ENCODE measurements around the gene SCARF2.

The SCARF2 gene

DNA sequence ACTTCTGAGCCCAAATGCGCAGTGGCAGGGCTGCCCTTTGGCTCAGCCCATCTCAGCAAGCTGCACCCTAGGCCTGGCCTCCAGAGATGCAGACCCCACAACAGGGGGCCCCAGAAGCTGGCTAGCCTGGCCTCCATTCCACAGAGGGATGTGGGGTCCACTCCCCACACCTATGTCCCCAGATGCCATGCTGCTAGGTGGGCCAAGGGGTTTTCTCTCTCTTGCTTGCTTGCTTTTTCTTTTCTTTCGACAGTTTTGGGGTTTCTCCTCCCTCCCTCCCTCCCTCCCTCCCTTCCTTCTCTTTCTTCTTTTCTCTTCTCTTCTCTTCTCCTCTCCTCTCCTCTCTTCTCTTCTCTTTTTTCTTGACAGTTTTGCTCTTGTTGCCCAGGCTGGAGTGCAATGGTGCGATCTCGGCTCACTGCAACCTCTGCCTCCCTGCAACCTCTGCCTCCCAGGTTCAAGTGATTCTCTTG lies 9.6 kb downstream of the SCARF2 start:
- Histone ChIP-seq H4K20me1 (ENCODE audit: control insufficient read depth, insufficient read depth, low read depth, low read length) (no peaks in the 10 kb centered on the region), H3K4me2 (ENCODE audit: low read length) (no peak overlapping the region), H3K27ac (ENCODE audit: low read depth, low read length) (no peak overlapping the region), H3K36me3 (ENCODE audit: control insufficient read depth, low read length) (no peaks in the 10 kb centered on the region), H3K4me1 (ENCODE audit: control insufficient read depth, low read length) (no peaks in the 10 kb centered on the region; the same call in 1 of the 2 replicates), H3K9me3 (ENCODE audit: control insufficient read depth, insufficient read depth, low read length) (no peaks in the 10 kb centered on the region), H3K27me3 (ENCODE audit: control insufficient read depth, low read length) (peaks cover 16% of the 10 kb centered on the region), H3F3A (ENCODE audit: control insufficient read depth, insufficient read depth) (no peaks in the 10 kb centered on the region), H3K4me3 (ENCODE audit: low read length) (no peak overlapping the region), H3K9me2 (replicated peaks; ENCODE audit: control insufficient read depth, low read length) (no peaks in the 10 kb centered on the region), H3K79me2 (ENCODE audit: control insufficient read depth, low read length) (no peaks in the 10 kb centered on the region)
- no peak for TF ChIP-seq EZH2phosphoT487 (IDR thresholded peaks at IDR 0.05; ENCODE audit: borderline replicate concordance, low read length)
- TF ChIP-seq, protein P1, sequence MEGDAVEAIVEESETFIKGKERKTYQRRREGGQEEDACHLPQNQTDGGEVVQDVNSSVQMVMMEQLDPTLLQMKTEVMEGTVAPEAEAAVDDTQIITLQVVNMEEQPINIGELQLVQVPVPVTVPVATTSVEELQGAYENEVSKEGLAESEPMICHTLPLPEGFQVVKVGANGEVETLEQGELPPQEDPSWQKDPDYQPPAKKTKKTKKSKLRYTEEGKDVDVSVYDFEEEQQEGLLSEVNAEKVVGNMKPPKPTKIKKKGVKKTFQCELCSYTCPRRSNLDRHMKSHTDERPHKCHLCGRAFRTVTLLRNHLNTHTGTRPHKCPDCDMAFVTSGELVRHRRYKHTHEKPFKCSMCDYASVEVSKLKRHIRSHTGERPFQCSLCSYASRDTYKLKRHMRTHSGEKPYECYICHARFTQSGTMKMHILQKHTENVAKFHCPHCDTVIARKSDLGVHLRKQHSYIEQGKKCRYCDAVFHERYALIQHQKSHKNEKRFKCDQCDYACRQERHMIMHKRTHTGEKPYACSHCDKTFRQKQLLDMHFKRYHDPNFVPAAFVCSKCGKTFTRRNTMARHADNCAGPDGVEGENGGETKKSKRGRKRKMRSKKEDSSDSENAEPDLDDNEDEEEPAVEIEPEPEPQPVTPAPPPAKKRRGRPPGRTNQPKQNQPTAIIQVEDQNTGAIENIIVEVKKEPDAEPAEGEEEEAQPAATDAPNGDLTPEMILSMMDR (IDR thresholded peaks at IDR 0.05; ENCODE audit: low read depth, low read length, poor library complexity, severe bottlenecking): no peak

DNA sequence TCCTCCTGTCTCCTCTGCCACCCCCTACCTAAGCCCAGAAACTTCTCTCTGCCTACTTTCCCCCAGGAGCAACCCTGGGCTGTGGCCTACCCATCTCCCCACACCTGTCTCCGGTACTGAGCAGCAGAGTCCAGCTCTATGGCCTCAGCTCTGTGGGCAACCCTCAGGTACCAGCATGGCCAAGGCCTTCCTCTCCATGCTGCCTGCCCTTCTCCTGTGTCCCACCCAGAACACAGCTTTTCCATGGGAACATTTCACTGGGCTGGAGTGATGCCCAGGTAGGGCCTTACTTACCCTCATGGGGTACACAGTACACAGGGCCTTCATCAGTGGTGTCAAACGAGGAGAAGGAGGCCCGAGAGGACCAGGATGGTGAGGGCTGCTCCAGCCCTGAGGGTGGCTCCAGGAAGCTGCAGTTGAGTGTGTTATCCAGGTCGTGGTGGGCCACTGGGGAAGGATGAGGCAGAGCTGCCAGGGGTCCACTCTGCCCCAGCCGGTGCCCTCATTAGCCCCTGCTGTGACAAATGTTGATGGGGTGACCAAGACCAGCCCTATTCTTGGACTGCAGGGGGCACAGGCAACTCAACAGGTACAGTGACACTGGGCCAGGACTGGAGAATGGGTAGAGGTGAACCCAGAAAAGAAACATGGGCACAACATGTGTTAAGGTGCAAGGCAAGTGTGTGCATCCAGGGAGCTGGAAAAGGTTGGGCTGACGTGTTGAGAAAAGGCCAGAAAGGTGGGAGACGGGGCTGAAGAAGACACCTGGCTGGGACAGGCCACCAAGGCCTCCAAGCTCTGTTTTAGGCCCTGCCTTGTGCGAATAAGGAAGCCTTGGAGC lies 10.3 kb downstream of the SCARF2 start:
- H3K9me3 ChIP-seq (ENCODE audit: control insufficient read depth, insufficient read depth, low read length): no peaks in the 10 kb centered on the region
- no peaks in the 10 kb centered on the region for H3K36me3 ChIP-seq (ENCODE audit: control insufficient read depth, low read length)
- no peaks in the 10 kb centered on the region for H3K79me2 ChIP-seq (ENCODE audit: control insufficient read depth, low read length)
- peaks cover 16% of the 10 kb centered on the region for H3K27me3 ChIP-seq (ENCODE audit: control insufficient read depth, low read length)
- no peaks in the 10 kb centered on the region; the same call in 1 of the 2 replicates for H3K4me1 ChIP-seq (ENCODE audit: control insufficient read depth, low read length)
- H3F3A ChIP-seq (ENCODE audit: control insufficient read depth, insufficient read depth): no peaks in the 10 kb centered on the region
- TF ChIP-seq, protein P1 (IDR thresholded peaks at IDR 0.05; ENCODE audit: low read depth, low read length, poor library complexity, severe bottlenecking): no peak
- no peak overlapping the region for H3K27ac ChIP-seq (ENCODE audit: low read depth, low read length)
- H3K4me3 ChIP-seq (ENCODE audit: low read length): no peak overlapping the region
- H3K9me2 ChIP-seq (replicated peaks; ENCODE audit: control insufficient read depth, low read length): no peaks in the 10 kb centered on the region
- H3K4me2 ChIP-seq (ENCODE audit: low read length): no peak overlapping the region
- no peaks in the 10 kb centered on the region for H4K20me1 ChIP-seq (ENCODE audit: control insufficient read depth, insufficient read depth, low read depth, low read length)

DNA sequence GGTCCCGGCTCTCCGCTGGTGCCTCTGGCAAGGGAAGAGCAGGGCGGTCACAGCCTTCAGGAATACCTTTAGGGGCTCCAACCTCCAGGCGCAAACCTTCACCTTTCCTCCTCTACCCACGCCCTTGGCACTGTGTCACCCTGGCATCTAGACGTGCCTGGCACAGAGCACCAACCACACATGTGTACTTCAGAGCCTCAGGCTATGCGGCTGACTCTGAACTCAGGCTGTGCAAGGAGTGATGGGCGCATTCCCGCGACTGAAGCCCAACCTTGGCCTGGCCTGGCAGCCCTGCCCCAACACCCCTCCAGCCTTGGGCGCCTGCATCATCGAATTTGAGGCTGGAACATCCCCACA lies 11.4 kb downstream of the SCARF2 start:
- H3K27ac ChIP-seq (ENCODE audit: low read depth, low read length): no peak overlapping the region
- H3K4me1 ChIP-seq (ENCODE audit: control insufficient read depth, low read length): no peaks in the 10 kb centered on the region; the same call in 1 of the 2 replicates
- H3K4me3 ChIP-seq (ENCODE audit: low read length): no peak overlapping the region
- H3K9me3 ChIP-seq (ENCODE audit: control insufficient read depth, insufficient read depth, low read length): no peaks in the 10 kb centered on the region
- H3K79me2 ChIP-seq (ENCODE audit: control insufficient read depth, low read length): no peaks in the 10 kb centered on the region
- no peaks in the 10 kb centered on the region for H3K9me2 ChIP-seq (replicated peaks; ENCODE audit: control insufficient read depth, low read length)
- H4K20me1 ChIP-seq (ENCODE audit: control insufficient read depth, insufficient read depth, low read depth, low read length): no peaks in the 10 kb centered on the region
- H3F3A ChIP-seq (ENCODE audit: control insufficient read depth, insufficient read depth): no peaks in the 10 kb centered on the region
- peaks cover 16% of the 10 kb centered on the region for H3K27me3 ChIP-seq (ENCODE audit: control insufficient read depth, low read length)
- no peaks in the 10 kb centered on the region for H3K36me3 ChIP-seq (ENCODE audit: control insufficient read depth, low read length)
- TF ChIP-seq EZH2phosphoT487 (IDR thresholded peaks at IDR 0.05; ENCODE audit: borderline replicate concordance, low read length): no peak
- TF ChIP-seq, protein P1 (IDR thresholded peaks at IDR 0.05; ENCODE audit: low read depth, low read length, poor library complexity, severe bottlenecking): no peak
- no peak overlapping the region for H3K4me2 ChIP-seq (ENCODE audit: low read length)
